Endometrial microvascular endothelial cells (primary cell): ENCODE results near the gene COL6A1. TPM values are rescaled to one million over a fixed set of nuclear protein-coding genes. Genes with fewer than 3 reads are reported as not detected.
"Not testable (repeated sequence)": the region's sequence is repeated elsewhere in the genome, so short reads cannot be mapped to it uniquely, and the experiment has no call there.

ENCODE experiments used
- in situ Hi-C: cut with HindIII; loops from 2 replicates; pipeline ENCODE4 v1.10.0; 2017; ENCODE audit warnings: low sequenced_read_pairs, low pct_unique_long_range_greater_than_20kb; ENCODE audit errors: inconsistent ontology term
- total RNA-seq: library from RNA; depleted of rRNA; stranded (reverse); fragments of >200 nt; gene quantifications from one replicate; pipeline ENCODE4 v1.2.3, GENCODE V29; 2015; ENCODE audit errors: inconsistent ontology term

Gene COL6A1
- total RNA-seq, 1 donor from 2014 or later, result 30.2 TPM

DNA sequence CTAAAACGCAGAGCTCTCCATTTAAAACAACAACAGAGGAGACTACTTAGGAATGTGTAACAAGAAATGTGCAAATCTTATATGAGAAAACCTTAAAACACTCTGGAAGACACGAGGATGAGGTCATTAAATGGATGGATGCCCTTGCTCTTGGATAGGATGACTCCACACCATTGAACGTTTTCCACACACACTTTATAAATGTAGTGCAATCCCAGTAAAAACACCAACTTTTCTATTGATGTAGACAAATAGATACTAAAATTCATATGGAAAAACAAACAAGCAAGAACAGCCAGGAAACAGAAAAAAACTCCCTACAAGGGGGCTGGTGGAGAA, 18.4 kb upstream of the COL6A1 start:
- in situ Hi-C loops, result no loop called here

DNA sequence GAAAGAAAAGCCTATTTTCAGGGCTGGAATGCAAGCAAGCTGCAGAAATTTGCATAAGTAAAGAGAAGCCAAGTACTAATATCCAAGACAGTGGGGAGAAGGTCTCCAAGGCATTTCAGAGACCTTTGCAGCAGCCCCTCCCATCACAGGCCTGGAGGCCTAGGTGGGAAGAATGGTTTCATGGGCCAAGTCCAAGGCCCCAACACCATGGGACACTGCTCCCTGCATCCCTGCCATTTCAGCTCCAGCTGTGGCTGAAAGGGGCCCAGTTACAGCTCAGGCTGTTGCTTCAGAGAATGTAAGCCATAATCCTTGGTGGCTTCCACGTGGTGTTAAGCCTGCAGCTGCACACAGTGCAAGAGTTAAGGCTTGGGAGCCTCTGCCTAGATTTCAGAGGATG, 16.9 kb upstream of the COL6A1 start:
- in situ Hi-C loops, result no loop called here

DNA sequence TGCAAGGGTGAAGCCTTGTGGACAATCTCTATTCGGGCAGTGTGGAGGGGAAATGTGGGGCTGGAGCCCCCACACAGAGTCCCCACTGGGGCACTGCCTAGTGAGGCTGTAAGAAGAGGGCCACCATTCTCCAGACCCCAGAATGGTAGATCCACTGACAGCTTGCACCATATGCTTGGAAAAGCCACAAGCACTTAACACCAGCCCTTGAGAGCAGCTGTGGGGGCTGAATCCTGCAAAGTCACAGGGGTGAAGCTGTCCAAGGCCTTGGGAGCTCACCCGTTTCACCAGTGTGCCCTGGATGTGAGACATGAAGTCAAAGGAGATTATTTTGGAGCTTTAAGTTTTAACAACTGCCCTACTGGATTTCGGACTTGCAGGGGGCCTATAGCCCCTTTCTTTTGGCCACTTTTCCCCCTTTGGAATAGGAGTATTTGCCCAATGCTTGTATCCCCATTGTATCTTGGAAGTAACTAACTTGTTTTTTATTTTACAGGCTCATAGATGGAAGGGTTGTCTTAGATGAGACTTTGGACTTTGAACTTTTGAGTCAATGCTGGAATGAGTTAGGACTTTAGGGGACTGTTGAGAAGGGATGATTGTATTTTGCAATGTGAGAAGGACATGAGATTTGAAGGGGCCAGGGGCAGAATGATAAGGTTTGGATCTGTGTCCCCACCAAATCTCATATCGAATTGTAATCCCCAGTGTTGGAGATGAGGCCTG, 16.3 kb upstream of the COL6A1 start:
- in situ Hi-C loops, result no loop called here

DNA sequence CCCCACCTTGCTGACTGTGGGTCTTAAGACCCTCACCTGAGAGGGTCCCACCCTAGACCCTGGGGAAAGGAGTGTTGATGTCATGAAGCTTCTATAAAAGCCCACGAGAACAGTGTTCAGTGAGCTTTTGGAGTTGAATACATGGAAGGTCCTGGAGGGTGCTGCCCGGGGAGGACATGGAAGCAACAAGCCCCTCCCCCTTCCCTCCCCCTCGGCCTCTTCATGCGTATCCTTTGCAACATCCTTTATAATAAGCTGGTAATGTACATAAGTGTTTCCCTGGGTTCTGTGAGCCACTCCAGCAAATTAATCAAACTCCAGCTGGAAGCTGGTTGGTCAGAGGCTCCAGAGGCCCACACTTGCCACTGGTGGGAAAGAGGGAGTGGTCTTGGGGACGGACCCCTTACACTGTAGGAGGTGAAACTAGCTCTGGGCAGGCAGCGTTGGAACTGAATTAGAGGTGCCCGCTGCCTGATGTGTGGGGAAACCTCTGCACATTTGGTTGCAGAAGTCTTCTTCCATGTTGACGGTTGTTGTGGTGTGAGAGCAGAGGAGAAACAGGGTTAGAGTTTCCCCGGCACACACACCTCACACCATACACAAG, 14.7 kb upstream of the COL6A1 start:
- in situ Hi-C loops, result no loop called here

DNA sequence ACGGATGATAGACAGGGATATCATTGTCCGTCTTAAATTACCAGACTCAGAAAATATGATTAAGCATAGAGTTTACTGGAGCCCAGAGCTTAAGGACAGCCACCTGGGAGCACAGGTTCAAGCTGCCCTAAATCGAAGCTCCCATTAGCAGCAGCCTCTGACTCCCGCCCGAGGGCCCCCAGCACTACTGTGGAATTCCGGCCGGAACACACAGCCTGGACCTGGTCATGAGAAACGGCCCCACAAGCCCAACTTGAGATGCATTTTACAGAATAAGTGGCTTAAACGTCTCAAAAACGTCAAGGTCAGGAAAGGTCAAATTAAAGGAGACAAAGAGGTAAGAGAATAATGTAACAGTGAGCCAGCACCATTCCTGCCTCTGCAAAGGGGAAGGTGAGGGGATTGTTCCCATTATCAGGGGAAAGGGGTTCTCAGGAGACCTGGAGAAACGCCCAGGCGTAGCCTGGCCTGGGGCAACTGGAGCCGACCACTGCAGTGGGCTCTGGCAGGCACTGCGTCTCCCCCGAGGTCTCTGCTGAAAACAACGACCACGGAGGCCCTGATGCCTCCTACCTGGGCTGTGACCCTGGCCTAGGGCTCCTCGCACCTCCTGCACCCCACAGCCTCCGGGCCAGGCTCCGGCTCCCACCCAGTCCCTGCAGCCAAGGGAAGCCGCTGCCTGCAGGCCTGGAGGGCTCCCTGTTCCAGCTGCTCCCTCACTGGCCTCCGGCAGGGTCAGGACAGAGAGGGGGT, 11.5 kb upstream of the COL6A1 start:
- in situ Hi-C loops, result no loop called here

DNA sequence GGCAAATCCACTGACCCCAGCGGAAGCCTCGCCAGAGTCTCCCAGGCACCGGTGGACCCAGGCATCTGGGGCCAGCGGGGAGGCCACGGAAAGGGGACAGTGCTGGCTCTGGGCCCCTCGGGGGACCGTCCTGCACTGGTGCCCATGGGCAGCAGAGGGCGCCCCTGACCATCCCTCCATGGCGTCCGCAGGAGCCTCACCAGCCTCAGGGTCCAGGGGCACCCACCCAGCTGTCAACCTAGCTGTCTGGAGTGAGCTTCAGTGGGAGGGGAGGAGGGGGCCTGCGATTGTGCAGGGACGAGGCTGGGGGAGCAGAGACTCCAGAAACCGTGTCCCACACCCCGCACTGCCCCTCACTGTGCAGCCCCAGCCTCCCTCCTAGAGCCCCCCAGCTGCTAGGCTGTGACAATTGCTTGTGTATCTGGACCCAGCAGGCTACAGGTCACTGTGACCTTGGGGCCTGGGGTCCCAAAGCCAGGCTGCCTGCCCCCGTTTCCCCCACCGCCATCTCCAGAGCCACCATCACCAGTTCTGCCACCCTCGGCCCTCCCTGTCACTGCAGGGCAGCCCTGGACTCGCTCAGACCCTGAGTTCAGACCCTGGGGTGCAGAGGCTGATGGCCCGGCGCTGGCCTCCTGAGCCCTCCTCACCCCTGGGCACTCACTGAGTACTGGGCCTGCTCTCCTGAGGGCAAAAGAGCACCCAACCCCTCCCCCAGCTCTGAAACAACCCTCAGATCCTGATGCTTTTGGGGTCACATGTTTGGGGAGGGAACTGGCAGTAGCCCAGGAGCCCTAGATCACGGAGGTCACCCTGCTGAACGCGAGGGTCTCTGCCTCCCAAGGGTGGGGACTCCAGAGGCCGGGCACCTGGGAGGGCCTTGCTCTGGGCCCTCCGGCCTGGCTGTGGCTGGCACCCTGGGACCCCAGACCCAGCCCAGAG, 10.6 kb upstream of the COL6A1 start:
- in situ Hi-C loops, result no loop called here

DNA sequence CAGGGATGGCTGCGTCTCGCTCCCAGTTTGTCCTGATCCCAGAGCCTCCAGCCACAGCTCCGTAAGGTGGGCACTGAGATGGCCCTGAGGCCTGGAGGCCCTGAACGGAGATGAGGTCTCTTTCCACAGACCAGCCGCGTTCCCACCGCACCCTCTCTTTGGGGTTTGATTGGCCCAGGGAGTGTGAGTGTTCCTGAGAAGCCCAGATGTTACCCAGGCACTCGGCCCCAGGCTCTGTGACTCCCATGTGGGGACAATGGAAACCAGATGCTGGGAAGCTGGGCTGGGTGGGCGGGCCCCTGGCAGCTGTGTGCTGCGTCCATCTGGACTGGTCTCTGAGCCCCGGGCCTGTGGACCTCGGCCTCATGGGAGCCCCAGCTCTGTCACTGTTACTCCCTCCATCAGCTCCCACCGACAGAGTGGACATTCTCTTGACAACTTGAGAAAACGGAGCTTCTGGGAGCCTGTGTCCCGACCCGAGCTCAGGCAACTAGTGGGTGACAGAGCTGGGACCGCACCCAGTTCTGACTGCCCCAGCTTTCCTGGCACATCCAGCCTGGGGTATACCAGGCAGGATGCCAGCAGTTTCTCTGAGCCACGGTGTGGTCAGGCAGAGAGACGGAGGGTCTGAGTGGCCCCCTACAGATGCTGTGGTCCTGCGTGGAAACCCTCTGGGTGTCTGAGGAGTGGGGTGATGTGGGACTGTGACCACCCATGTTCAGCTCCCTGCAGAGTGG, 9.8 kb upstream of the COL6A1 start:
- in situ Hi-C loops, result no loop called here

DNA sequence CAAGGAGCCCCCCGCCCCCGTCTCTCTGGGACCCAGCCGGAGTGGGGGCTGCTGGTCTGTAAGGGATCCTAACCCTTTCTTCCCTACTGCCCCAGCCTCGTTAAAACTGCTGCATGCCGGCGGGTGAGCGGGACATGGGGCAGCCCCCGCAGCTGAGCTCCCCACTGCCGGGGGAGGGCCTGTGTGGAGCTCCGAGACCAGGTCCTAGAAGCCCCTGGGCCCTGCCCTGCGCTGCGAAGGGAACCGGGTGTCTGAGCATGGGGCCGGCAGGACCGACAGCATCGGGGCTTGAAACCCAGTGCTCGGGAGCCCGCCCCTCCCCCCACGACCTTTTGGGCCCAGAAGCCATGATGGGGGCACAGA, 9.2 kb upstream of the COL6A1 start:
- in situ Hi-C loops, result no loop called here

DNA sequence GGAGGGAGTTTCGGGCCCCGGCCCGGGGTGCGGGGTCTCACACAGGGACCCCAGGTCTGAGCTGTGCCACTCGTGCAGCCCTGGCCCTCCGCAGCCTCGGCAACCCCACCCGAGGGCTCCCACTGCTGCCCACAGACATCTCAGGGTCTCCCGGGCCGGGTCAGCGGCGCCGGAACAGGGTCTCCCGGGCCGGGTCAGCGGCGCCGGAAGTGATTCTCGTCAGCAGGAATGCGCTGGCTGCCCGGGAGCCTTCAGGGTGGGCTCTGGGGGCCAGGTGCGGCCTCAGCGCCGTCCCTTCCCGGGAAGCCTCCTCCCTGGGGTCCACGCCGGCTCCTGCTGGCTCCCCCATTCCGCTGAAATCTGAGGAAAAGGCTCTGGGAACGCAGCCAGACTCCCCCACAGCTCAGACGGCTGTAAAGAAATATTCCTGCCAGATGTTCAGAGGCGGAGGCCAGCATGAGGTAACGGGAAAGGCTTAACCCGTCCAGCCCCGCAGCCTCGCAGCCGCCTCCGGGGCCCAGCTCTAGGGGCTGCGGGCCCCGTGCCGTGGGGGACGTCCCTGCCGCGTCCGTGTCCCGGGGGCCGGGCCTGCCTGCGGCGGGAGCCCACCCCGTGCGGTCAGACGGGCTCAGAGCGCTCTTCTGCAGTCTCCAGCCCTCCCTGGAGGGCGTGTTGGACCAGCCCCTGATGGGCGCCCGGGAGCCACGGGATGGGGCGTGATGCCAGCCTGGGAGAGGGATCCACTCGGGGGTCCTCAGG, 8.7 kb upstream of the COL6A1 start:
- in situ Hi-C loops, result no loop called here

DNA sequence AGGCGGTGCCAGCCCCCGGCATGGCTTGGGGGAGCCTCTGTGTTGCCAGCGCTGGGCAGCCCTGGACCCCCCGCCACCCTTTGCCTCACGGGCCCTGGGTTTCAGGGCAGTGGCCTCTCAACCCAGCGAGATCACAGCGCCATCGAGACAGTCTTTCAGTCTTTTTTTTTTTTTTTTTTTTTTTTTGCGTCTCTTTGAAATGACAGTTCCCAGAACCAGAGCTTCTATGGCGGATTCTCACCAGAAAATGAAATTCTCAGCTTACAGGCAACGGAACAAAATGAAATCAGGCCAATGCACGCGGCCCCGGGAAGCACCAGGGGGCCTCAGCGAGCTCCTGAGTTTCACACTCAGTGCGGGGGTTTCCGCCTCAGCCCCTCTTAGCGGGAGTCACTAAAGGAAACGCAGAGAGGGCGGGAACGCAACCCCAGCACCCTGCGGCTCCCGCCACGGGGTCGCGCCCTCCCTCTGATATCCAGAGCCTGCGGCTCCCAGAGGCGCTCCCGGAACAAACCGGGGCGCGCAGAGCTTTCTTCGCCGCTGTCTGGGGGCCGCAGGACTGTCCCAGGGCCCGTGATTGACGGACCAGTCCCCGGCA, 8.0 kb upstream of the COL6A1 start:
- in situ Hi-C loops, result no loop called here

DNA sequence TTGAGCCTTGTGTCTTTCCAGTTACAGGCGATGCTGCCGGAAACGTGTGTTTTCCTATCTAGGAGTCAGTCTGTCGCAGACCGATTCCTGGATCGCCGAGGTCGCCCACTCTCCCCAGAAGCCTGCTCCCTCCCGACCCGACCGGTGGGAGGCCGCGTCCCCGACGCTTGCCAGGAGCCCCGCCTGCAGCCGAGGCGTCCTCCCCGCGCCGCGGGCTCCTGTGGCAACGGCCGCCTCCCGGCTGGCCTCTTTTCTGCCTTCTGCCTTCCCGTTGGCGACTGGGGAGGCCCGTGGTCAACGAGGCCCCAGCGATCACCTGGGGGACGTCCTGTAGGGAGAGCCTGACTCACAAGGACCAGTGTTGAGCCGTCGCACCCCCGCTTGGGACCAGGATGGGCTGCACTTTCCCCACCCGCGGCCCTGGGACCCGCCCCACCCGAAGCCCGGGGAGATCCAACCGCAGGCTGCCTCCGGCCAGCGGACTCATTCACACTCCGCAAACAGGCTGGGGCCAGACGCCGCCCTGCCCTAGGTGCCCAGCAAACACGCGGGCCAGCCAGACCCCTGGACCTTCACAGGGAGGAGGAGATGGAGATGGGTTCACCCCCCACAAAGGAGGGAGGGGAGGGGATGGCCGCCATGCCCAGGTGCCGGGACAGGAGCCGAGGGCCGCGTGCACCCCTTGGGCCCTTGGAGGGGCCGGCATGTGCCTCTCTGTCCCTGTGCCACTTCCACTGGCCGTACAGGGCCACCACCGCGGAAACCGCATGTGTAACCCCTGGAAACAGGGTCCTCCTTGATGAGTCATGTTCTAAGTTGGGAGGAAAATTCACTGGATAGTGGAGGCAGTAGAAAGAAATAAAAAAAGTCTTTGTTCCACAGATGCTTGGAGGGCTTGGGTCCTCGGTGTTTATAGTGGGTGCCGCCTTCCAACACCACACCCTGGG, 7.2 kb upstream of the COL6A1 start:
- in situ Hi-C loops, result no loop called here

DNA sequence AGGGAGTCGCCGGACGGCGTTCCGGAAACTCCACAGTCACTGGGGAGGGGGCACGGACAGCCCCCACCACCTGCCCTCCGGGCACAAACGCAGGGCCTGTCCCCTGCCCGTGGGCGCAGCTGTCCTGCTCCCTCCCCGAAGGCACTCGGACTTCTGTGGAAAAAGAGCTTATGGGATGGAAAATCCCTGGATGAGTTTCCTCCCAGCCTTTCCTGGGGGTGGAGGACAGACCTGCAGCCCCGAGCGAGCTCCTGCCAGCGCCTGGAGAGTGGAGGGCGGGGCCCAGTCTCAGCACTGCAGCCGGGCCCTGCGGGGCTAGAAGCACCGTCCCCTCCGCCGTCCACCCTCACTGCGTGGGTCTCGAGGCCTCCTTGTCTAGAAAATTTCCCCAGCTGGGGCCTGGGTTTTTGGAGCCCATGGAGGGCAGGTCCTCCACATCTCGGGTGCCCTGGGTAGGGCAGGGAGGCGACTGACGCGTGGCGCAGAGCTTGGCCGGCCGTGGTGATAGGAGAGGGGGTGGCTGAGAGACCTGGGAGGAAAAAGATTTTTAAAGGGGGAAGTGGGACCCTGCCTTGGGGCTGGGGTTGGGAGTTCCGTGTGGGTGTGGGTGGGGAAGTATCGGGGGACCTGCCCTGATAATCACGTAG, 6.4 kb upstream of the COL6A1 start:
- in situ Hi-C loops, result no loop called here

DNA sequence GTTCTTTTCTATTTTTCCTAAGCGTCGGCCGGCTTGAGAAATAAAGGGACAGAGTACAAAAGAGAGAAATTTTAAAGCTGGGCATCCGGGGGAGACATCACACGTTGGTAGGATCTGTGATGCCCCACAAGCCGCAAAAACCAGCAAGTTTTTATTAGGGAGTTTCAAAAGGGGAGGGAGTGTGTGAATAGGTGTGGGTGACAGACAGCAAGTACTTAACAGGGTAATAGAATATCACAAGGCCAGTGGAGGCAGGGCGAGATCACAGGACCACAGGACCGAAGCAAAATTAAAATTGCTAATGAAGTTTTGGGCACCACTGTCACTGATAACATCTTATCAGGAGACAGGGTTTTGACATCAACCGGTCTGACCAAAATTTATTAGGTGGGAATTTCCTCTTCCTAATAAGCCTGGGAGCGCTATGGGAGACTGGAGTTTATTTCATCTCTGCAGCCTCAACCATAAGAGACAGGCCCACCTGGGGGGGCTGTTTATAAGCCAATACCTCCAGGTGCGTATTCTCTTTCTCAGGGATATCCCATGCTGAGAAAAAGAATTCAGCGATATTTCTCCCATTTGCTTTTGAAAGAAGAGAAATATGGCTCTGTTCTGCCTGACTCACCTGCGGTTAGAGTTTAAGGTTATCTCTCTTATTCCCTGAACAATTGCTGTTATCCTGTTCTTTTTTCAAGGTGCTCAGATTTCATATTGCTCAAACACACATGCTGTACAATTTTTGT, 5.7 kb upstream of the COL6A1 start:
- in situ Hi-C loops, result not testable (repeated sequence)

DNA sequence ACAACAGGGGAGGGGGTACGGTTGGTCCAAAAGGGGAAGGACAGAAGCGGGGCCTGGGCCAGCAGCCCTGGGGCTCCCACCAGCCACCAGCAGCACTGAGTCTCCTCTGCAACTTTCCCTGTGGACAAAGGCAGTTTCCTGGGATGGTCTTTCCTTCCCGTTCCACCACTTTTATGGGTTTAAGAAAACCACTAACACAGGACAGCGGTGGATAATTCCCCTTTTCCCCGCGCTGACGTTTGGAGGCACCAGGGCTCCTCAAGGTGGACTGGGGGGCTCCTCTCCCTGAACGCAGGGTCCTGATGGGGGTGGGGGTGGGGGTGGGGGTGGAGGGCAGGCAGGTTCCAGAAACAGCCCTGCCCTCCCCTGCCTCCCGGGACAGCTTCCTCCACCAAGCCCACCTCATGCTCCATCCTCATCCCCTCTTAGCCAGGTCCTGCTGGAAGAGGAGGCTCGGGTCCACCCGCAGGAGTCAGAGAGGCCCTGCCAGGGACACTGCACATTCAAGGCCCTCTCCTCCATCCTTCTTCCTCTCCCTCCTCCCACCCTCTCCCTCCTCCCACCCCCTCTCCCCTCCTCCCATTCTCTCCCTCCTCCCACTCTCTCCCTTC, 4.8 kb upstream of the COL6A1 start:
- in situ Hi-C loops, result no loop called here

DNA sequence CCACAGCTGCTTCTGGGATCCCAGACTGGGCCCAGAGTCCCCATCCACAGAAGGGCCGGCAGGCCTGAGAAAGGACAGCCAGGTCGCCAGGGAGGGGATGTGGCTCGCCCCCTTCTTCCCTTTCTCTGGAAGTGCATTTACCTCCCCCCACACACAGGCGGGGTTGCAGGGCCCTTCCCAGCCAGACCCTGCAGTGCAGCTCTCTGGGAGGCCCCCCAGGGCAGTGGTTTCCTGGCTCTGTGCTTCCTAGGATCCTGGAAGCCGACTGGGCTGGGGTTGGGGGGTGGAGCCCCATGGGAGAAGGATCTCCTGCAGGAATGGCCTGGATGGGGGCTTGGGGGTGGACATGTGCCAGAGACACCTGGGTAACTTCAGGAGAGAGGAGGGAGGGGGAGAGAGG, 4.2 kb upstream of the COL6A1 start:
- in situ Hi-C loops, result no loop called here
